ENCODE measurements around the gene EXO1.
"Not testable (repeated sequence)": the region's sequence is repeated elsewhere in the genome, so short reads cannot be mapped to it uniquely, and the experiment has no call there.

The EXO1 gene

DNA sequence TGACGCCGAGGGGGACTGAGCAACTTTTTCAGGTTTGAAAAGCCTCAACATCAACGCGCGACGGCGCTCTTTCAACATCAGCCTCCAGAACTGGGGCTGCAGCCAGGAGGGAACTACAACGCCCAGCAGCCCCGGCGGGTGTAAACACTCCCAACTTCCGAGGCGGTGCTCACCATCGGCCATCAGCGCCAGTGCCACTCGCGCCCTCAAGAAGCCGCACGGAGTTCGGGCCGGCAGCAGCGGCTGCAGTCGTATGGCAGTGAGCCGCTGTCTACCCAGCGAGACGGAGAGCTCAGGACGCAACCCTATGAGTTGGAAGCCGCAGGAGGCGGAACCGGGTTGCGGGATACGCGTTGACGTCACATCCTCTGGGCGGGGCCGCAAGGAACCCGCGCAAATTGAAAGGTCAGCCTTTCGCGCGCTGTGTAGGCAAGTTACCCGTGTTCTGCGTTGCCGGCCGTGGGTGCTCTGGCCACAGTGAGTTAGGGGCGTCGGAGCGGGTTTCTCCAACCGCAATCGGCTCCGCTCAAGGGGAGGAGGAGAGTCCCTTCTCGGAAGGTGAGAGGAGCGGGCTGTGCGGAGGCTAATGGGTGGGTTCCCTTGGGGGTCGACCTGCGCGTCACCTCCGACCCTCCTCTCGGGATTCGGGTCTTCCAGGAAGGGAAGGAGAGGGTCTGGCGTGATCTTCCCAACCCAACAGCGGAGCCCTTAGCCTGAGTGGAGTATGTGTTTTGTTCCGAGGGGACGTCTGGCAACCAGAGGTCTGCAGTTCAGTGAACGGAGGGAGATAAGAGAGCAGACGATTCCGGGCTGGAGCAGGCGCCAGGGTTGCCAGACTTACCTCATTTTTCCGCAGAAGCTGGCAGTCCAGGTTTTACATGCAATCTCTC lies at the start of gene EXO1:
TSS of gene EXO1 (plus strand) at position 409 of the 890 bp plus-strand sequence. CDS start 2,222 bp downstream, outside the sequence.
- DNase-seq (ENCODE audit: low read depth): peak; percentile 64

DNA sequence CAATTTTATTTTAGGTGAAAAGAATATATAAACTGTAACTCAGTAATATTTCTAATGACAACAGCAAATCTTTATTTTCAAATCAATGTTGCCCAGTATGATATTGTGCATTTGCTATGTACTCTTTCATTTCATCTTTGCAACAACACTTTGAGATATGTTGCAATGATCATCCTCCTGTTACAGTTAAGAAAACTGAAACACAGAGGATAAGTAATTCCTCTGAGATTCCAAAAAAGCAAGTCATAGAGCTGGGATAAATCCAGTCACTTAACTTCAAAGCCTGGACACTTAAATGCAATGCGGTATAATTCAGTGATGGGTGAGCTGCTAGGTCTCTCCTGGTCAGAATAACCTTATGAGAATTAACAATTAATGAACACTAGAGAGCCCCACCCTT lies 48.6 kb upstream of the EXO1 start:
- no peak for DNase-seq (ENCODE audit: low read depth)

DNA sequence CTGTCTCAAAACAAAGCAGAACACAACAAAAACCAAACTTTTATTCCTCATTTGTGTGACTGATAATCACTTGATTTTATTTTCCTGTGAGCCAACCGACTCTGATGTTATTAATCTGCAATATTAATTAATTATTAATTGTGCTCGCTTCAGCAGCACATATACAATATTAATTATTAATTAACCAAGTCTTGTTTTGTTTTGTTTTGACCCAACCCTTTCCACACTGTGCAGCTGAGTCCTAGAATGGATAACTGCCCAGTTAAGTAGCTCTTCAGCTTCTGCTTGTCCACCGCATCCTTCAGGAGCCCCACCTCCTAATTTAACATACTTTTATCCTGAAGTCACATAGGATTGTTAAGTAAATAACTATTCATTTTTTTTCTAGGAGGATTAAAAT lies 47.4 kb upstream of the EXO1 start:
- DNase-seq (ENCODE audit: low read depth): no peak

DNA sequence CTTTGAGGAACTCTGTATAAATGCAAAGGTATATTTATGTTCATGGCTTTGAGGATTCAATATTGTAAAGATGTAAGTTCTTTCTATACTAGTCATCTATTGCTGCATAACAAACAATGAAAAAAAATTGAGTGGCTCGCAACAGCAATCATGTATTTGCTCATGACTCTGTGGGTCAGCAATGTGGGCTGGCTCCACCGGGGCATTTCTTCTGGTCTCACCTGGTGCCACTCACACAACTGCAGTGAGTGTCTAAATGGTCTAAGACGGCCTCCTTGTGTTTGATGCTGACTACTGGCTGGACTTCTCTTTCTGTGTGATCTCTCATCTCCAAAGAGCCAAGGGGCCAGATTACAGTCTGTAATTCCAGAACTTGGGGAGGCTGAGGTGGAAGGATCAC lies 45.1 kb upstream of the EXO1 start:
- no peak for DNase-seq (ENCODE audit: low read depth)

DNA sequence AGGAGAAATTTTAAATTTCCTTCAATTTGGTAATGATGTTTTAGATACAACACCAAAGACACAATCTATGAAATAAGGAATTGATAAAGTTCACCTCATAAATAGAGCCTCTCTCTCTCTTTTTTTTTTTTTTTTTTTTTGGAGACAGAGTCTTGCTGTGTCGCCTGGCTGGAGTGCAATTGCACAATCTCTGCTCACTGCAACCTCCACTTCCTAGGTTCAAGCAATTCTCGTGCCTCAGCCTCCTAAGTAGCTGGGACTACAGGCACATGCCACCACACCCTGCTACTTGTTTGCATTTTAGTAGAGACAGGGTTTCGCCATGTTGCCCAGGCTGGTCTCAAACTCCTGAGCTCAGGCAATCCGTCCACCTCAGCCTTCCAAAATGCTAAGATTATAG lies 43.3 kb upstream of the EXO1 start:
- not testable (repeated sequence) for DNase-seq (ENCODE audit: low read depth)

DNA sequence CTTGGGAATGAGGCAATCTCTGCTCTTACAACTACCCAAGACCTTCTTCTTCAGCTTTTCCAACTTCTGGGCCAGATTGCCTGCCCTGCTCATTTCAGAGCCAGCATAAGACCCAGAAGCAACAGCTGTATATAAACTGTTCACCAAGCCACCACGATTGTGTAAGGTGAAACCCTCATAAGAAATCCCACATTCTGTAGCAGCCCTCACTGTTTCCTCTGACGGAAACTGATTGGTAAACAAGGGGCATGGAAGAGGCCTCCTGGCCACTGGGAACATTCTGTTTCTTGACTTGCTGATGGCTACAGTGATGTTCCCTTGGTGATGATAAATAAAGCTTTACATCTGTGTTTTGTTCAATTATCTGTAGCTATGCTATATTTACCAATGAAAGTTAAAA lies 39.7 kb upstream of the EXO1 start:
- DNase-seq (ENCODE audit: low read depth): no peak

DNA sequence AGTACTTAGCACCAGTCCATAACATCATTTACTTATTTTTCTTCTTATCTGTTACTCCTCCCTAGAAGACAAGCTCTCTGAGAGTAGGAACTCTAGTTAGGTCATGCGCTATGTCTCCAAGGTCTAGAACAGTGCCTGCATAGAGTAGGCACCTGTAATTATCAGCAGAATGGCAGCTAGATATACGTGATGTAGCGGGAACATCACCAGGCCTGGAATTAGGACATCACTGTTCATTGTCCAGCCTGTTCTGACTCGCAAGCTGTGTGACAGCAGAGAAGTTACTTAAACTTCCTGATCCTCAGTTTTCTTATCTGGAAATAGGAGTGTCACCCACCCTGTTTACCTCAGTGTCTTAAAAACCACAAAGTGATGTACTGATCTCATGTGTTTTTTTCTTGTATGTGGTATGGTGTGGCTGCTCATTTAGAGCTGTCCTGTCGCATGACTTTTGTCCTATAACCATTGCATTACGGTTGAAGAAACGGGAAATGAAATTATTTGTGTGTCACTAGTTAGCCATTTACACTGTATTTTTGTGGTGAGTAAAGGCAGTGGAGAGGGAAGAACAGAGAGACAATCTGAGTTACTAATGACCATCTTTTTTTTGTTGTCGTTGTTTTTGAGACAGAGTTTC lies 37.1 kb upstream of the EXO1 start:
- no peak for DNase-seq (ENCODE audit: low read depth)

DNA sequence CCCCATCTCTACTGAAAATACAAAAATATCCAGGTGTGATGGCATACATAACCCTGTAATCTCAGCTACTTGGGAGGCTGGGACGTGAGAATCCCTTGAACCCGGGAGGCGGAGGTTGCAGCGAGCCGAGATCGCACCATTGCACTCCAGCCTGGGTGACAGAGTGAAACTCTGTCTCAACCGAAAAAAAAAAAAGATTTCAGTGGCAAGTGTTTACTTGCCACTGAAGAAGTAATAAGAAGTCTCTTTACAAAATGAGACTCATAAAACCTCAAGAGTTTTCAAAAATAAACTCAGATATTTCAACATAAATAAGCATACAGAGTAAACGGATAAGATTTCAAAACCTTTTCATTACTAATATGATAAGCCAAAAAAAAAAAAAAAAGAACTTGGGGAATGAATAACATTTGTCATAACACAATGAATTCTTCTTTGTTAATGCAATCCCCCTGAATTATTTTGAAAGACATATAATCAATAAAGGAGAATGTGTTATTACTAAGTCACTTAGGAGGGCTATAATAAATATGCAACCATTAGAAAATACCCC lies 34.2 kb upstream of the EXO1 start:
- DNase-seq (ENCODE audit: low read depth): no peak

DNA sequence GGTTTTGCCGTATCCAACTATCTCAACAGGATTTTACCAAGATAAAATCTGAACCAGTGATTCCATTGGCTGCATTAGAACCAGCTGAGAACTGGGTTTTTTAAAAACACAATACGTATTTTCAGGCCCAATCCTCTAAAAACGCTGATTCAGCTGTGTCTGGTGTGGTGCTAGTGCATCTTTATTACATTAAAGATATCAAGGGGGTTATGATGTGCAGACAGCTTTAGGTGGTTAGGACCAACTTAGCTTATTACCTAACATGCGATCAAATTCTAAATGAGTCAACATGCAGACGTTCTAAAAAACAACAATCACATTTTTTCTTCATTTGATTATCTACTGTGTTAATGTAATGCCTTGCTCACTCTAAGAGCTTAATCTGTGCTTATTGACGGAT lies 32.0 kb upstream of the EXO1 start:
- DNase-seq (ENCODE audit: low read depth): no peak

DNA sequence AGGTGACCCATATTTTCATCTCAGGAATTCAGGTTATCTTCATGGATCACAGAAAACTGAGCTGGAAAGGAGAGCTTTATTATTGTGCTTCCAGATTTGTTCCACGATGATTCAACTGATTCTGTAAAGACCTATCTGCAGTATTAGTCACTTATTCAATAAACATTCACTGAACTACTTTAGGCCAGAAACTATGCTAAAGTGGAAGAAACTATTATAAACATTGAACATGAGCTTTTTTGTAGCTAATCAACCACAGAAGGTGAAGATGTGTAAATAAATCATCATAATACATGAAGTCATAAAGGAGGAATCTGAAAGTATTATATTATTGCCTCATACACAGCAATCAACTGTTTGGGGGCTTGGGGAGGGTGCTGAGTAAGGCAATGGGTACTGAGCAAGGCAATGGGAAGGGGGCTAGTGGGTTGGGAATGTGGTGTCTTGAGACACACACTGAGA lies 30.6 kb upstream of the EXO1 start:
- peak; percentile 70 for DNase-seq (ENCODE audit: low read depth)

DNA sequence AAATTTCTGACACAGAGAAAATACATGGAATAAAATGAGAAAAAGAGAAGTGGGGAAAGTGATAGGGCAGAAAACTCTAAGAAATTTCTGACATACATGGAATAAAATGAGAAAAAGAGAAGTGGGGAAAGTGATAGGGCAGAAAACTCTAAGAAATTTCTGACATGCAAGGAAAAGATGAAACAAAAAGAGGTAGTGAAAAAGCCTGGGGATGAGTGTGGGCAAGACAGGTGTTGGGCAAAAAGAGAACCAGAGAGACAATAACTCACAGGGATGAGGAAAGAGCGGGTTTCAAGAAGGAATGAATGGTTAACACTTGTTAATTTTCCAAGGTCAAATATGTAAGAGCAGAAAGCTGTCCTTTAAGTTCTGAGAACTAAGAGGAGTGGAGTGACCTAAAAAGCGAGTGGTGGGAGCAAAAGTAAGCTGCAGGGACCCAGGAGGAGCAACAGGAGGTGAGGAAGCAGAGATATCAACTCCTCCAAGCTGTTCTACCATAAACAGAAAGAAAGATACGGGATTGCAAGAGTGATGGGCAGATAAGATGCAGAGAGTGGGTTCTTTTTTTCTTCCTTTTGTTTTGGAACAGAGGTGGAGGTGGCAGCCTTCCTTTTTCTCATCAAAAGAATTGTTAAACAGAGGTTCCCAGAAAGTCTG lies 29.9 kb upstream of the EXO1 start:
- no peak for DNase-seq (ENCODE audit: low read depth)

DNA sequence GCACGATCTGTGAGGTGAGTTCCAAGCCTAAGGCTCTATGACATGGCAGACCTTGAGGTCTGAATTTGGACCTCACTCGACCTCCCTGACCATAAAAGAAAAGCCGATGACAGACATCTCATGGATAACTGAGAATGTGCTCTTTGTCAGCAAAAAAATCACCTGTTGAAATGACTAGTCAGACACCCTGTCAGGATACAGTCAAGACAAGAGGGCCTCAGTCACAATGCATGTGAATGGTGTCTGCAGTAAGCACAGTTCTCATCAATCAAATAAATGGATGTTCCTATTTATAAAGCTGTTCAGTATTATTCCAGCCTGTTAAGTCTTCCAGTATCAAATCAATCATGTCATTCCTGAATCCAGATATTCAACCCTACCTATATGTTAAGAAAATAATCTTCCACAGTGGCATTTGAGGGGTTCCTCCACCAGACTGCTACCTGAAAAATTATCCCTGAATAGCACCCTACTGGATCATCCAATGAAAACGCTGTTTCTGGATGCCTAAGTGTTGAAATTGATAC lies 28.6 kb upstream of the EXO1 start:
- DNase-seq (ENCODE audit: low read depth): no peak

DNA sequence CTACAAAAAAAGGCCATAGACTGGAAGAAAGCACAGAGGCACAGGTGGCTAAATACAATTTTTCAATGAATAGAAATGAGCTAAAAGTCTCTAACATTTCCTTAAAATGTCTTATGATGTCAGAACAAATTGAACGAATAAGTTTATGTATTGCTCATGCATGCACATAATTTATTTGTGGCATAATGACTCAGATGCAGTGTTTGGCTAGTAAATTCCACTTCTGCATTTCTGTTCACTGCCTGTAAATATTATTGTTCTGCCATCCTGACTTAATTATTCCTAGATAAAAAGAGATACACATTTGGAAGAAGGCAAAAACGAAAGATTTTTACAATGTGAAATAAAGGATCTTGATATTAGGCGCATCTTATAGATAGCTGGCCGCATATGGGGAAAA lies 26.6 kb upstream of the EXO1 start:
- DNase-seq (ENCODE audit: low read depth): no peak

DNA sequence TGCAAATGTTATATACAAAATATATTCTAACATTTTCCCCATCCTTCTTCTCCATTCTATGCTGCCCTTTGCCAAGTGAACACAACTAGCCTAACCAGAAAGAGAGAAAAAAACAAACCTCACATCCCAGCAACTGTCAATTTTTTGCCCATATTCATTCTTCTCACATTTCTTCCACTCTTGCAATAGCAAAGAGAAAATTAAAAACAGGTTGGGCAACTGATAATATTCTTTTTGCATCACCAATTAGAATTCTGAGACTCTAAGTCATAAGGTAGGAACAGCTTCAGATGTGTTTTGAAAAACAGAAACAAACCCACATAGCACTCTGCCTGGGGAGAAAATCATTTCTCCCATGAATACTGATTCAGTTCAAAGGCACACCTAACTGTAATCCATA lies 25.2 kb upstream of the EXO1 start:
- no peak for DNase-seq (ENCODE audit: low read depth)

DNA sequence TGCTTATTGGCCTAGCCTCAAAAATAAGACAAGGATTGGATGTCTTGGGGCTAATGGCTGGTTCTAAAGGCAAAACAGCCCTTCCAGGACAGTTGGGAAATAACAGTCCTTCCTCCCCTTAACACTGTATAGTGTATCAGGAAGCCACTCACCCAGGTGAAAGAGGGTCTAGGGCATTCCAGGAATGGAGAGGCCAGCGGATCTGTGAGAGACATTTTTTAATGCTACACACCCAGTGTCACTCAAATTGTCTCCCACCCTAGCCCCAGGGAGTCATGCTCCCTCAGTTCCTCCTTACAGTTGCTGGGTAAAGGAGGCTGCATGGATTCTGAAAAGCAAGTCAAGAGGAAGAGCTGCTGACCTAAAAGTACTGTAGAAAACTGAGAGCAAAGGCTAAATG lies 24.1 kb upstream of the EXO1 start:
- no peak for DNase-seq (ENCODE audit: low read depth)

DNA sequence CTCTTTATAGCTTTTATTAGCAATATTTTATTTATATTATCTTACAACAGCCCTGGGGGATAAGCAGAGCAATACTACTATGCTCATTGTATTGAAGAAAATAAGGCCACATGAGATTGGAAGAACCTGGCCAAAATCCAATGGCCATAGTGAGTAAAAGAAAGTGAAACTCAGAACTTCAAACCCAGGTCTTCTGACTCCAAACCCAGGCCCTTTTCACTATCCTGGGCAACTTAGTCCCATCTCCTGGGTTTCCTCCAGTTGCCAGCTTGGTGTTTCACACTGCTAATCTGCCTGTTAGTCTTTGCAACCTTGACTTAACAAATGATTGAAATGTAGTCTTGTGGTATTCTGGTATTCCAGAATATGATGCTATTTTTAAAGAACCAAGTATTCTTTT lies 22.4 kb upstream of the EXO1 start:
- DNase-seq (ENCODE audit: low read depth): no peak

DNA sequence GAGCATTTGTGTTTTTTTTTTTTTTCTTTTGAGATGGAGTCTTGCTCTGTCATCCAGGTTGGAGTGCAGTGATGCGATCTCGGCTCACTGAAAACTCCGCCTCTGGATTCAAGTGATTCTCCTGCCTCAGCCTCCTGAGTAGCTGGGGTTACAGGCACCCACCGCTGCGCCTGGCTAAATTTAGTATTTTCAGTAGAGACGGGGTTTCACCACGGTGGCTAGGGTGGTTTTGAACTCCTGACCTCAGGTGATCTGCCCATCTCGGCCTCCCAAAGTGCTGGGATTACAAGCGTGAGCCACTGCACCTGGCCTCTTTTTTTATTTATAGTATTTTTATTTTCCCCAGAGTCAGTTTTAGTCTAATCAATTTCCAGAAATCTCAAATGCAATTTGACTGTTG lies 21.4 kb upstream of the EXO1 start:
- not testable (repeated sequence) for DNase-seq (ENCODE audit: low read depth)

DNA sequence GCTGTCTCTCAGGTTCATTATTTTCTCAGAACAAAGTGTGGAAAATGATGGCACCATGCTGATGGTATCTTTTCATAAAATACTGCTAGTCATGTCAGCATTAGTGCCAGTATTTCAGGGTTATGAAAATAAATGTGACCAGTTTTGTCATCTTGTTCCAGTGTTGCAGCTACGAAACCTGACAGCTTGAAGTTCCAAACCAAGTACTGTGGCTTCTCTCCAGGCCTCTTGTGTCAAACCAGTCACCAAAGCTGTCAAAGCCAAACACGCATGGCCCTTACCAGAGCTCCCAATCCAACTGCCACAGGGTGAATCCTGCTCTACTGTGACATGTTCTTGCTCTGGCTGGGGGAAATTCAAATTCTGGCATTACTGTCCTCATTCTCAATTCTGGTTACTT lies 20.7 kb upstream of the EXO1 start:
- DNase-seq (ENCODE audit: low read depth): no peak

DNA sequence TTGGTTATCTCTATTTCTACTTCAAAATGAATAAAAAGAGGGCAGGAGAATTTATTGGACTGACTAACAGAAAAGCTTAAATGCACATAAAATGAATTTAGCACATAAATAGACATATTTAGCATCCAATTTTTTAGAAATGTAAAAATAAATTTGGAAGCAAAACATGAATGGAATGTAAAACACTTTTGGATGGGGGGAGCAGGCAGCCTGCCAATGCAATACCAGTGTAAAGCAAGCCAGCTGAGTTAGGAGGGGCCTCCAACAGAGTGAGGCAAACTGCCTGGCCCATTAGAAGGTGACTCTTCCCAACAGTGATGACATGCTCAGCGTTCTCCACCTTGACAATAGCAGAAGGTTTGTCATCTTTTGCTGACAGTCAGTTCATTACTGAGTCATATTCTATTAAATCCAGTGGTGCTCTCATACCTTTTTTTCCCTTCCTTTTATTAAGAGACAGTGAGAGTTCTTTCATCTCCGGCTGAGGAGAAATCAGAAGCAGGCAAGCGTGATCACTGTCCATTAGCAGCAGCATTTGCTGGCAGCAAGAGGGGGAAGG lies 19.5 kb upstream of the EXO1 start:
- no peak for DNase-seq (ENCODE audit: low read depth)

DNA sequence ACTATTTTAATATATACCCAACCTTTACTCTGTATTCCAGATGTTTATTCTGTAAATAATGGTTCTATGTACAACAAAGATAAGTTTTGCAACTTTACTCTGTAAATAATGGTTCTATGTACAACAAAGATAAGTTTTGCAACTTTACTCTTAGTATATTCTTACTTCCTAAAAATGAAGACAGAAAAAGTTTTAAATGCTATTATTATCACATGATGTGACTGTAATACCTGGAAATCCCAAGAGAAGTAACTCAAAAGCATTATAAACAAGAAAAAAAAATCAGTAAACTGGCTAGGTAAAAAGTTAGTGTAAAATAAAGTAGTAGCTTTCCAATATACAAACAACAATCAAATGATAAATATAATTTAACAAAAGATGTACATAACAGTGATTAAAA lies 18.5 kb upstream of the EXO1 start:
- DNase-seq (ENCODE audit: low read depth): no peak

DNA sequence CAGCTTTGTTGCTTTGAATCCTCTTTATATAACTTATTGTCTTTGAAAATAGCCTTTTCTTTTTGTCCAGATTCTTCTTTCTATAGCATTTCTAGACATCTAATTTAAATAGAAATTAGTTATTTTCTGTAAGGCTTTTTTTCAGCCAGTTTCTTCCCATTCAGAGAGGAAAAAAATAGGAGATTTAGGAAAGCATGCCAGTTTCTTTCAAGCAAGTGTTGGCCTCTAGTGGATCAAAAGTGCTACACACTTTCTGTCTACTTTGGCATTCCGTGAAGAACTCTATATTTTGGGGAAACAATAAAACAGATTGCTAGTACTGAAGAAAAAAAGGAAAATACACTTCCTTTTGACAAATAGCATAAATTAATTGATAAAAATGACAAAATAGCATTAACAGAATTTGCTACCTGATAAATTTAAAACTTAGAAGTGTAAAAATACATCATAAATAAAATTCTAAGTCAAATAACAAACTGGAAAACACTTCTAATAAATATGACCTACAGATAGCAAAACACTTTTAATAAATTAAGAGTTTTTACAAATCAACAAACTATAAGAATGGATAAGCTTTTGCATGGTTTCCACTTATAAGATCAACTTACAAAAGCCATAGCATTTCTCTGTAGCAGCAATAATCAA lies 13.1 kb upstream of the EXO1 start:
- DNase-seq (ENCODE audit: low read depth): no peak

DNA sequence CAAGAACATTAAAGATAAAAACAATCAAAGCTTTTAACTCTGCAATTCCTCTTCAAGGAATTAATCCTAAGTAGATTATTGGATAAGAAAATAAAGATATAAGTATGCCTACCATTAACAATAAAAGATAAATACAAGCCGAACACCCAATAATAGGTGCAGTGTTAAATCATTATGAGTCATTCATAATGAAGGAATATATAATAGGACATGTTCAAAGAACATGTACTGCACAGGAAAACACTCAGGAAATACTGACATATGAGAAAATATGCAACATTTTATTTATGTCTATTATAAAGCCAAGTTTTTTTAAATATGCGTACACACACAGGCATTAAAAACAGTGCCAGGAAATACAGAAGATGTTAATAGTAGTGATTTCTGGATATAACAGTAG lies 11.1 kb upstream of the EXO1 start:
- DNase-seq (ENCODE audit: low read depth): no peak
